Mucosa of stomach (tissue), 1 donor: ENCODE data around the gene DQX1.

Experiments
- H3K27me3 ChIP-seq: one replicate; pipeline ENCODE4 v1.7.0; 2013; ENCODE audit warnings: mild to moderate bottlenecking, low read length; ENCODE audit not compliant: control insufficient read depth, insufficient read depth
- H3K36me3 ChIP-seq: one replicate; pipeline ENCODE4 v1.7.0; 2013; ENCODE audit warnings: low read length; ENCODE audit not compliant: control insufficient read depth, insufficient read depth
- H3K4me1 ChIP-seq: one replicate; pipeline ENCODE4 v1.7.0; 2013; ENCODE audit warnings: mild to moderate bottlenecking, low read length; ENCODE audit not compliant: control insufficient read depth, insufficient read depth
- H3K4me3 ChIP-seq: one replicate; pipeline ENCODE4 v1.7.0; 2013; ENCODE audit warnings: low read length
- H3K9ac ChIP-seq: one replicate; pipeline ENCODE4 v1.7.0; 2013; ENCODE audit warnings: mild to moderate bottlenecking, low read length, moderate library complexity
- H3K9me3 ChIP-seq: one replicate; pipeline ENCODE4 v1.7.0; 2013; ENCODE audit warnings: mild to moderate bottlenecking, low read length, moderate library complexity; ENCODE audit not compliant: control insufficient read depth
- donor health status: Pancreatic carcinoma.

The DQX1 gene

GRCh38 chr2:74552914-74553811 is 27.1 kb upstream of the DQX1 start:
- no peaks in the 10 kb centered on the region for H3K36me3 ChIP-seq
- H3K27me3 ChIP-seq = peaks cover 8% of the 10 kb centered on the region
- peaks cover 30% of the 10 kb centered on the region for H3K4me1 ChIP-seq
- peak overlapping the region; percentile 79 for H3K9ac ChIP-seq
- H3K4me3 ChIP-seq = peak overlapping the region; percentile 51
- no peaks in the 10 kb centered on the region for H3K9me3 ChIP-seq

GRCh38 chr2:74551942-74552913 is 26.2 kb upstream of the DQX1 start:
- Histone ChIP-seq H3K9ac (peak overlapping the region; percentile 32), H3K36me3 (no peaks in the 10 kb centered on the region), H3K4me1 (peaks cover 21% of the 10 kb centered on the region), H3K27me3 (peaks cover 8% of the 10 kb centered on the region), H3K4me3 (no peak overlapping the region), H3K9me3 (no peaks in the 10 kb centered on the region)

GRCh38 chr2:74551530-74551929 is 25.5 kb upstream of the DQX1 start:
- no peaks in the 10 kb centered on the region for H3K9me3 ChIP-seq
- peaks cover 19% of the 10 kb centered on the region for H3K4me1 ChIP-seq
- no peak overlapping the region for H3K4me3 ChIP-seq
- H3K27me3 ChIP-seq = peaks cover 8% of the 10 kb centered on the region
- H3K9ac ChIP-seq = no peak overlapping the region
- H3K36me3 ChIP-seq = no peaks in the 10 kb centered on the region

- Histone ChIP-seq H3K4me1 (peaks cover 12% of the 10 kb centered on the region), H3K36me3 (no peaks in the 10 kb centered on the region), H3K4me3 (no peak overlapping the region), H3K9ac (no peak overlapping the region), H3K9me3 (no peaks in the 10 kb centered on the region), H3K27me3 (peaks cover 8% of the 10 kb centered on the region)
These were observed 24.2 kb upstream of the DQX1 start for GRCh38 chr2:74550231-74550630.

- Histone ChIP-seq H3K4me1 (peaks cover 11% of the 10 kb centered on the region), H3K36me3 (no peaks in the 10 kb centered on the region), H3K9me3 (no peaks in the 10 kb centered on the region), H3K4me3 (peak overlapping the region; percentile 57), H3K9ac (peak overlapping the region; percentile 67), H3K27me3 (peaks cover 8% of the 10 kb centered on the region)
These were observed 23.1 kb upstream of the DQX1 start for GRCh38 chr2:74548900-74549826.

- peak overlapping the region; percentile 57 for H3K4me3 ChIP-seq
- H3K4me1 ChIP-seq = peaks cover 11% of the 10 kb centered on the region
- H3K9ac ChIP-seq = peak overlapping the region; percentile 67
- H3K36me3 ChIP-seq = no peaks in the 10 kb centered on the region
- no peaks in the 10 kb centered on the region for H3K9me3 ChIP-seq
- peaks cover 8% of the 10 kb centered on the region for H3K27me3 ChIP-seq
These were observed 22.4 kb upstream of the DQX1 start for GRCh38 chr2:74548285-74548899.

GRCh38 chr2:74546004-74546403 is 20.0 kb upstream of the DQX1 start:
- no peak overlapping the region for H3K4me3 ChIP-seq
- no peaks in the 10 kb centered on the region for H3K36me3 ChIP-seq
- peaks cover 11% of the 10 kb centered on the region for H3K4me1 ChIP-seq
- no peak overlapping the region for H3K9ac ChIP-seq
- H3K9me3 ChIP-seq = no peaks in the 10 kb centered on the region
- H3K27me3 ChIP-seq = peaks cover 8% of the 10 kb centered on the region

GRCh38 chr2:74544634-74545033 is 18.6 kb upstream of the DQX1 start:
- H3K9ac ChIP-seq = no peak overlapping the region
- H3K4me1 ChIP-seq = peaks cover 6% of the 10 kb centered on the region
- no peaks in the 10 kb centered on the region for H3K9me3 ChIP-seq
- no peaks in the 10 kb centered on the region for H3K36me3 ChIP-seq
- no peak overlapping the region for H3K4me3 ChIP-seq
- peaks cover 2% of the 10 kb centered on the region for H3K27me3 ChIP-seq

- H3K27me3 ChIP-seq = no peaks in the 10 kb centered on the region
- no peaks in the 10 kb centered on the region for H3K36me3 ChIP-seq
- H3K9ac ChIP-seq = no peak overlapping the region
- H3K4me1 ChIP-seq = no peaks in the 10 kb centered on the region
- H3K4me3 ChIP-seq = no peak overlapping the region
- no peaks in the 10 kb centered on the region for H3K9me3 ChIP-seq
These were observed 16.9 kb upstream of the DQX1 start for GRCh38 chr2:74542978-74543377.

GRCh38 chr2:74540291-74540690 is 14.3 kb upstream of the DQX1 start:
- Histone ChIP-seq H3K4me1 (no peaks in the 10 kb centered on the region), H3K27me3 (no peaks in the 10 kb centered on the region), H3K9ac (no peak overlapping the region), H3K4me3 (no peak overlapping the region), H3K36me3 (no peaks in the 10 kb centered on the region), H3K9me3 (no peaks in the 10 kb centered on the region)

- H3K27me3 ChIP-seq = no peaks in the 10 kb centered on the region
- H3K4me1 ChIP-seq = no peaks in the 10 kb centered on the region
- H3K9me3 ChIP-seq = no peaks in the 10 kb centered on the region
- no peaks in the 10 kb centered on the region for H3K36me3 ChIP-seq
- H3K9ac ChIP-seq = no peak overlapping the region
- no peak overlapping the region for H3K4me3 ChIP-seq
These were observed 12.9 kb upstream of the DQX1 start for GRCh38 chr2:74538881-74539339.
